ENCODE results near the gene PHF21A. TPM values are rescaled to one million over a fixed set of nuclear protein-coding genes. Genes with fewer than 3 reads are reported as not detected.
A peak's percentile ranks its signal among the peaks of the same experiment; 100 is the strongest.

Gene PHF21A
- total RNA-seq, 1 experiment from 2014 or later = 29.4 TPM

- TF ChIP-seq ZNF512 (CRISPR knock-in tag; IDR thresholded peaks at IDR 0.05; ENCODE audit: borderline replicate concordance) = no peak
- no peak for TF ChIP-seq MAX (CRISPR knock-in tag; IDR thresholded peaks at IDR 0.05)
- TF ChIP-seq ZNF423 (CRISPR knock-in tag; IDR thresholded peaks at IDR 0.05) = no peak
- no peak for TF ChIP-seq ERG (CRISPR knock-in tag; IDR thresholded peaks at IDR 0.05)
Measured at GRCh38 chr11:45920531-45921477, 200.4 kb downstream of the PHF21A start (continued).

GRCh38 chr11:45919806-45920530 is 201.3 kb downstream of the PHF21A start:
- TF ChIP-seq TCF7 (CRISPR knock-in tag; IDR thresholded peaks at IDR 0.05; ENCODE audit: low read depth) (no peak), MYBL2 (CRISPR knock-in tag; IDR thresholded peaks at IDR 0.05) (no peak), ZNF263 (CRISPR knock-in tag; IDR thresholded peaks at IDR 0.05; ENCODE audit: low read depth) (no peak), ZNF121 (CRISPR knock-in tag; IDR thresholded peaks at IDR 0.05) (no peak), E2F4 (CRISPR knock-in tag; IDR thresholded peaks at IDR 0.05; ENCODE audit: borderline replicate concordance, low read depth) (no peak), ZNF512 (CRISPR knock-in tag; IDR thresholded peaks at IDR 0.05; ENCODE audit: borderline replicate concordance) (no peak), NFATC4 (CRISPR knock-in tag; IDR thresholded peaks at IDR 0.05) (no peak), JUN (CRISPR knock-in tag; IDR thresholded peaks at IDR 0.05) (no peak), CREM (CRISPR knock-in tag; IDR thresholded peaks at IDR 0.05) (no peak)
- peaks cover 39% of the 10 kb centered on the region for H3K4me1 Mint-ChIP-seq
- H3K4me3 Mint-ChIP-seq = peak overlapping the region; percentile 39
- H3K9me3 Mint-ChIP-seq = no peaks in the 10 kb centered on the region
- ChIA-PET CTCF (interaction anchor here (1.7 kb wide), 1 partner anchor 82 kb away, joined by 3 read pairs; no protein-coding TSS in a partner anchor), POLR2A (interaction anchor here (0.8 to 1.0 kb wide), 2 partner anchors 39 to 63 kb away, joined by 3 read pairs; no protein-coding TSS in a partner anchor)
- 0 out of 2 replicates have a peak overlapping the region, but pooled peaks have one; percentile 49 for H3K27ac Mint-ChIP-seq
- no peak for ATAC-seq
- peaks cover 2% of the 10 kb centered on the region; the same call in 1 of the 2 replicates for H3K27me3 Mint-ChIP-seq (ENCODE audit: low read depth)
- DNase-seq (ENCODE audit: low spot score) = no peak
- H3K36me3 Mint-ChIP-seq = peaks cover 5% of the 10 kb centered on the region; the same call in 1 of the 2 replicates

- ChIA-PET POLR2A (interaction anchor here (0.8 to 1.6 kb wide), 2 partner anchors 23 to 64 kb away, joined by 3 to 8 read pairs; no protein-coding TSS in a partner anchor), CTCF (no interaction called here)
- peaks cover 34% of the 10 kb centered on the region for H3K4me1 Mint-ChIP-seq
- H3K4me3 Mint-ChIP-seq = peak overlapping the region; percentile 93
- H3K36me3 Mint-ChIP-seq = peaks cover 2% of the 10 kb centered on the region; the same call in 1 of the 2 replicates
- H3K9me3 Mint-ChIP-seq = no peaks in the 10 kb centered on the region
- no peak overlapping the region; the same call in 1 of the 2 replicates for H3K27ac Mint-ChIP-seq
- ATAC-seq (no peak), DNase-seq (ENCODE audit: low spot score) (no peak)
- H3K27me3 Mint-ChIP-seq (ENCODE audit: low read depth) = peaks cover 2% of the 10 kb centered on the region; the same call in 1 of the 2 replicates
- no peak for TF ChIP-seq ATF2 (CRISPR knock-in tag; IDR thresholded peaks at IDR 0.05; ENCODE audit: borderline replicate concordance, low read depth)
- no peak for TF ChIP-seq ZNF532 (CRISPR knock-in tag; IDR thresholded peaks at IDR 0.05; ENCODE audit: borderline replicate concordance)
- TF ChIP-seq SMAD3 (CRISPR knock-in tag; IDR thresholded peaks at IDR 0.05; ENCODE audit: borderline replicate concordance) = no peak
Measured at GRCh38 chr11:45918962-45919675, 202.1 kb downstream of the PHF21A start.

All from WTC11 (cell line).